GM20000 (cell line): Measurements from ENCODE around the gene CDH26.

Experiments
- DNase-seq: peaks from one replicate; pipeline ENCODE4 v3.0.0; 2012; ENCODE audit warnings: low spot score
- CTCF ChIP-seq: IDR thresholded peaks from 2 replicates; pipeline ENCODE4 v1.5.1; 2012; ENCODE audit warnings: mild to moderate bottlenecking, control low read depth; ENCODE audit errors: extremely low read depth, missing control alignments

CDH26 gene

GRCh38 chr20:60048634-60049521, 90.7 kb downstream of the CDH26 start:
- no peak for TF ChIP-seq CTCF
- DNase-seq: no peak

- no peak for TF ChIP-seq CTCF
- DNase-seq: no peak
Measured at GRCh38 chr20:60049601-60050000, 91.4 kb downstream of the CDH26 start.

GRCh38 chr20:60050193-60050947, 92.1 kb downstream of the CDH26 start:
- no peak for TF ChIP-seq CTCF
- DNase-seq: no peak

- DNase-seq: no peak
- no peak for TF ChIP-seq CTCF
Measured at GRCh38 chr20:60051911-60052310, 93.7 kb downstream of the CDH26 start.

- DNase-seq: no peak
- TF ChIP-seq CTCF: no peak
Measured at GRCh38 chr20:60052322-60052721, 94.1 kb downstream of the CDH26 start.

- TF ChIP-seq CTCF: no peak
- DNase-seq: no peak
Measured at GRCh38 chr20:60053125-60053817, 95.0 kb downstream of the CDH26 start.

GRCh38 chr20:60053818-60054190, 95.6 kb downstream of the CDH26 start:
- DNase-seq: no peak

More at GRCh38 chr20:60053818-60054190, 95.6 kb downstream of the CDH26 start:
- TF ChIP-seq CTCF: no peak
